GM11168 (cell line): ENCODE results near the gene GARIN5A.

ENCODE experiments used
- in situ Hi-C: fragments of 300-500 bp; cut with MboI; formaldehyde crosslinking; loops from one replicate; pipeline ENCODE4 v1.12.0; 2022; ENCODE audit warnings: low sequenced_read_pairs; ENCODE audit not compliant: unreplicated experiment

The GARIN5A gene

DNA sequence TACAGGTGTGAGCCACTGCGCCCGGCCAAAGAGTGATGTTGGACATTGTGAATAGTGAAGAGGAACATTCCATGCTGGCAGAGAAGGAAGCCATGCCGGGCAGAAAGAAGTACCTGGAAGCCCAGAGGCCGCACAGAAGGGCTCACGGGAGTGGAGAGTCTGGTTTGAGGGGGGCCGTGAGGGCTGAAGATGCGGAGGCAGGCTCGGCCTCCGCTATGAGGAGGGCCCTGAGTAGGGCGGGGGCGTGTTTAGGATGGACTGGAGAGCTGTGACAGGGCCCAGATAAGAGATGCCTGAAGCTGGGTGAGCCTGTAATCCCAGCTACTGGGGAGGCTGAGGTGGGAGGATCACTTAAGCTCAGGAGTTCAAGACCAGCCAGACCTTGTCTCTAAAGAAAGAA, 32.7 kb upstream of the GARIN5A start:
- in situ Hi-C loops, result no loop called here

DNA sequence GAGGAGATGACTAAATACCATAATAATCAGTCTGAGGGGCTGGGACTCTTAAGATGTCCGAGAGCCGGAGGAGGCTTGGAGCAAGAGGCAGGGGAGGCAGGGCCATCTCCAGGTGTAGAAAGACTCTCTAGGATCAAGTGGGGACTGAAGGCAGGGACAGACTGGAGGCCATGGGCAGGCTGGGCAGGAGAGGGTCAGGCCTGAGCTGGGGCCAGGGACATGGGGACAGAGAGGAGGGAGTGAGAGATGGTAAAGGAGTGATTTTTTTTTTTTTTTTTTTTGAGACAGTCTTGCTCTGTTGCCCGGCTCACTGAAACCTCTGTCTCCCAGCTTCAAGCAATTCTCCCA, 32.2 kb upstream of the GARIN5A start:
- in situ Hi-C loops, result no loop called here

DNA sequence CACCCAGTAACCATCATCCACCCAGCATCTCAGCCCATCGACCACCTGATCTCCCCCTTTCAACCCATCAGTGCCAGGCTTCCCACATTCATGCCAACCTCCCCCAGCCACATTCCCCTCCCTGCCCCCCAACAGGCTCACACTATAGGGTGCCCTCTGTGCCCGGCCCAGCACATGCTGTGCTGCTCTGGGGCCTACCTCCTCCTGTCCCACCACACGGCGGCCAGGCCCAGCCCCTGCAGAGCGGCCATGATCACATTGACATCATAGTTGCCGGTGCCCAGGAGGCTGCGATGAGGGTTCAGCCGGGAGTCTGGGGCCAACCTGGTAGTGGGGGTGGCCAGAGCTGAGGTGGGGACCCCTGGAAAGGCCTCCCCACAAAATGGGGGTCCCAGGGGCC, 30.7 kb upstream of the GARIN5A start:
- in situ Hi-C loops, result no loop called here

DNA sequence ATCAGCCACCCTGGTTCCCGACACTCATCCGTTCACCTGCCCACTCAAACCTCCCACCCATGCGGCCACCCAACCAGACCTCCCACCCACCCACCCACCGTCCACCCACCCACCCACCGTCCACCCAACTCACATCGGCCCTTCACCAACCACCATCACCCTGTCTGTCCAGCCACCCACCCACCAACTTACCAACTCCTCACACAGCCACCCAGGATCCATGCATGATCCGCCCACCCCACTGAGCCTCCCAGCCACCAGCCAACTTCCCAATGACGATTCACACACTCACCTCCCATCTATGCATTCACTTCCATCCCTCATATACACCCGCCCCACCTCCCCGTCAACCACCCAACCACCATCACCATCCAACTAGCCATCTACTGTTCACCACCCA, 30.1 kb upstream of the GARIN5A start:
- in situ Hi-C loops, result no loop called here

DNA sequence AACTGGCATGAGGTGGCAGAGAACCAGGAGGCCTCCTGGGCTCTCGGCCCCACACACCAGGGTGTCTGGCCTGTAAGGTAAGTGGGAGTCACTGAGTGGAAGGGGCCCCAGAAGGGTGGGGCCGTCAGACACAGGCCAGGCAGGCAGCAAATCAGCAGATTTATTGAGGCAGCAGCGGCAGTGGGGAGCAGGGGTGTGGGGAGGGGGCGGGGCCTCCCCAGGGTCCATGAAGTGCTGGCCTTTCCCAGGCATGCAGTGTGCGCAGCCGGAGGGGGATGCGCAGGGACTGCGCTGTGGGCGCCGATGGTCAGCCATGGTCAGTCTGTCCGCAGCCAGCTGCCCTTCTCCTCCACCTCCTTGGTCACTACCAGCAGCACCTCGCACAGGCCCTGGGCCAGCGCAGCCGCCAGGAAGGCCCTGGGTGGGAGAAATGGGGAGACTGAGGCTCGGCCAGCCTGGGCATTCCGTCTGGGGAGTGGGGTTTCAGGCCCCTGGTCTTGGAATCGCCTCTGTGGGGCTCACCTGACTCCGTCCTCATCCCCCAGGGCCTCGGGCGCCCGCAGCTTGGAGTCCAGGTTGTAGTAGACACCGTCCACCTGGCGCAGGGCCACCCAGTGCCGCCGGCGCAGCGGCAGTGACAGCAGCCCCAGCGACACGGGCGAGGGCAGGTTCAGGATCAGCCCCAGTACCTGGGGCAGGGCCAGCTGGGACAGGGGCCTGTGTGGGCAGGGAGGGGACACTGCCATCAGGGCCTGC, 29.4 kb upstream of the GARIN5A start:
- in situ Hi-C loops, result no loop called here

DNA sequence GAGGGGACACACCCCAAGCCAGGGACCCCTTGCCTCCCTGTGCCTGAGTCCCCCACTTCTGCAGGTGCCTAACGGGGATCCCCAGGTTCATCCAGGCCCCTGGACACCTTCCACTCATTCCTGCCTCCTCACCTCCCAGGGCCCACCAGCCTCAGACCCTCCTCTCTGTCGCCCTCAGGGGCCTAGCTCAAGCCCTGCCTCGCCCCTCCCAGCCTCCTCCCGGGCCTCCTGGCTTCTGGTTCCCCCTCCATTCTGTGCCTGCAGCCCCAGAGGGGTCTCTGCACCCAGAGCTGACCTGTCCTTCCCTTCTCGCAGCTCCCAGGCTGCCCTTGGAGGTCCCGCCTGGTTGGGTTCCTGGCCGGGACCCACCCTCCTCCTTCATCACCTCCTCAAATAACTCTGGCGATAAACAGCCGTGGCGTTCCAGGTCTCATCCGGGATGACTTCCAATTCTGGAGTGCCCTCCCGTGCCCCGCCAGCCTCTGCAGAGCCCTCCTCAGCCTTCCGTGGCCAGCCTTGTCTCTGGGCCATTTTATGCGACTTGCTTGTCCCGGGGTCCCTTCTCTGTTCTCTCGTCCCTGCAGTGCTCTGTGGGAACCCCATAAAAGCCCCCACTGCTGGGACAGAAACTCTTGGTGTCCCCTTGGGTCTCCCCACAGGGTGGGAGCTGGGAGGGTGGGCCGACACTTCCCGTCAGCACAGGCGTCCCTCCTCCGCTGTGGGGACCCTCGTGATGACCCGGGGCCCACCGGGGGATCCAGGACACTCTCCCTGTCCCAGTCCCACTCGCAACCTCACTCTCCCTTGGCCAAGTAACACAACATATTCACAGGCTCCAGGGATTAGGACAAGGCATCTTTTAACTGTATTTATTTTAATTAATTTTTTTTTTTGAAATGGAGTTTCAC, 25.2 kb upstream of the GARIN5A start:
- in situ Hi-C loops, result no loop called here

DNA sequence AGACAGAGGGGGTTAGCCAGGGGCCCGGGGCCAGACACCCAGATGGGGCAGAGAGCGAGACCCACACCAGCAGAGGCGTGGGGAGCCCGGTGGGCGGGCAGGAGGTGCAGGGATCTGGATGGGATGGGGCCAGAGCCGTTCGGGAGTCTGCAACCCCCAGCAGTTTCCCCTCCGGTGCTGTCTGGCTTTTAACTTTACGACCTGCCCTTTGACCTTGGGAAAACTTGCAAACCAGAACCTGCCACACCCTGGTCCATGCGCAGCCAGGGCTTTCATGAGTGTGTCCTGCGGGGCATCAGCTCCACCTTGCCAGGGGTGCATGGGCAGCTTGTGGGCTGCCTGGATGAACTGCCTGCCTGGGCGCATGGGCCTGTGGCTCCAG, 24.5 kb upstream of the GARIN5A start:
- in situ Hi-C loops, result no loop called here

DNA sequence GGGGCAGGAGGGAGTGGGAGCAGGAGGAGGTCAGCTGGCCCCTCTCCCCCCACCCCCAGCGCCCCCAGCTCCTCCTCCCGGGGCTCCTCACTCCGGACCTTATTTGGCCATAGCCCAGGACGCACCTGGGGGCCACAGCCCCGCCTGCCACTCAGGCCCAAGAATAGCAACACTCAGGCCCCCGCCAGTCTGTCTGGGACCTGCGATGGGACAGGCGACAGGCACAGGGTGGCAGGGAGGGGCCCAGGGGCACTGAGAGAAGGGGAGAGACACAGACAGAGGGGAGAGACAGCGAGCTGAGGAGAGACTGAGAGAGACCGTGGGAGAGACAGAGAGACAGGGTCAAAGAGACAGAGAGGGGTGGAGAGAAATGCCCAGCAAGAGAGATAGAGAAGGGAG, 24.1 kb upstream of the GARIN5A start:
- in situ Hi-C loops, result no loop called here

DNA sequence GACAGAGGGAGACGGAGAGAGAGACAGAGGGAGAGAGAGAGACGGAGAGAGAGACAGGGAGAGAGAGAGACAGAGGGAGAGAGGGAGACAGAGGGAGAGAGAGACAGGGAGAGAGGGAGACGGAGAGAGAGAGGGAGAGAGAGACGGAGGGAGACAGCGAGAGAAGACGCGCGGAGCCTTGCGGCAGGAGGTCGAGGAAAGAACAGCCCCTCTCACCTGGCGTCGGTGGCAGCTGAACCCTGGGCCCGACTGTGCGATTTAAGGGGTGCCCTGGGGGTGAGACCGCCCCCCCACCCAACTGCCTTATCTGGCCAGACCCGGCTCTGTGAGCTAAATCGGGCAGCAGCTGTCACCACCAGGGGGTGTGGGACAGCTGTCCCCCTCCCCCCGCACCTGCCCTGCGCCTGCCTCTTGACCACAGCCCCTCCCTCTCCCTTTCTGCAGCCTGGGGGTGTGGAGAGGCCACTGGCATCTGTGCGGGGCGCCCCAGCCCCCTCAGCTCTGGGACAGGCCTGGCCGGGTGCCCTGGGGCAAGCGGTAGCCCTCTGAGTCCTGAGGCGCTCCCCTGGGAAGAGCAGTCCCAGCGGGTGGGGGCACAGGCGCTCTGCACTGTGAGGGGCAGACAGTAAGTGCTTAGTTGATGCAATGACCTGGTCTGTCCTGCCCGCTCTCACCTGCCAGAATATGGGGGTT, 23.6 kb upstream of the GARIN5A start:
- in situ Hi-C loops, result no loop called here

DNA sequence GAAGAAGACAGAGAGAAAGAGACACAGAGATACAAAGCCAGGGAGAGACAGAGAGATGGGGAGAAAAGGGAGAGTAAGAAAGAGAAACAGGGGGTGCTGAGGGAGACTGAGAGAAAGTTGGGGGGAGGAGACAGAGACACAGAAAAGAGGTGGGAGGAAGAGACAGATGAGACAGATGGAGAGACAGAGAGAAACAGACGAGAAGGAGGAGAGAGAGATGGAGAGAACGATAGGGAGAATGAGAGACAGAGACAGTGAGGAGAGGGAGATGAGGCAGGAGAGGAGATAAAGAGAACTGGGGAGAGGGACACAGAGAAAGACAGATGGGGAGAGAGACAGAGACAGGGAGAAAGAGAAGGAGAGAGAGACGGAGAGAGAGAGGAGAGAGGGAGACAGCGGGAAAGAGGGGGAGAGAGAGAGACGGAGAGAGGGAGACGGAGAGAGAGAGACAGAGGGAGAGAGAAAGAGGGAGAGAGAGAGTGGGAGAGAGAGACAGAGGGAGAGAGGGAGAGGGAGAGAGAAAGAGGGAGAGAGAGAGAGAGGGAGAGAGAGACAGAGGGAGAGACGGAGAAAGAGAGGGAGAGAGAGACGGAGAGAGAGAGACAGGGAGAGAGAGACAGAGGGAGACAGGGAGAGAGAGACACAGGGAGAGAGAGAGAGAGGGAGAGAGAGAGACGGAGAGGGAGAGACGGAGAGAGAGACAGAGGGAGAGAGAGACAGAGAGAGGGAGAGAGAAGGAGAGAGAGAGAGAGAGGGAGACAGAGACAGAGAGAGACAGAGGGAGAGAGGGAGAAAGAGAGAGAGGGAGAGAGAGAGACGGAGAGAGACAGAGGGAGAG, 21.8 kb upstream of the GARIN5A start:
- in situ Hi-C loops, result no loop called here

DNA sequence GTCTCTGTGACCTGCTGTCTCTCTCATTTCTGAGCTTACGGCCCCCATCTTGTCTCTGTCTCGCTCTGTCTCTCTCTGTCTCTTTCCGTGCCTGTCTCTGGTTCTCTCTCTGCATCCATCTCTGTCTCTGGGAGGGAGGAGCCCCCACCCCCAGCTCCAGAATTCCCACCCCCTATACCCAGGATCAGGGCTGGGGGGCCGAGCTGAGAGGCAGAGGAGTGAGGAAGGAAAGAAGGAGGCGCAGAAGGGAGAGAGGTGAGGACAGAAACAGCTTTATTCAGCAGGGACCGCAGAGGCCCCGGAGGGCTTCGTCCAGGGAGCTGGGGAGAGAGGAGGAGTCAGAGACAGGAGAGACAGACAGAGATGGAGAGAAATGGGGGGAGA, 20.4 kb upstream of the GARIN5A start:
- in situ Hi-C loops, result no loop called here

DNA sequence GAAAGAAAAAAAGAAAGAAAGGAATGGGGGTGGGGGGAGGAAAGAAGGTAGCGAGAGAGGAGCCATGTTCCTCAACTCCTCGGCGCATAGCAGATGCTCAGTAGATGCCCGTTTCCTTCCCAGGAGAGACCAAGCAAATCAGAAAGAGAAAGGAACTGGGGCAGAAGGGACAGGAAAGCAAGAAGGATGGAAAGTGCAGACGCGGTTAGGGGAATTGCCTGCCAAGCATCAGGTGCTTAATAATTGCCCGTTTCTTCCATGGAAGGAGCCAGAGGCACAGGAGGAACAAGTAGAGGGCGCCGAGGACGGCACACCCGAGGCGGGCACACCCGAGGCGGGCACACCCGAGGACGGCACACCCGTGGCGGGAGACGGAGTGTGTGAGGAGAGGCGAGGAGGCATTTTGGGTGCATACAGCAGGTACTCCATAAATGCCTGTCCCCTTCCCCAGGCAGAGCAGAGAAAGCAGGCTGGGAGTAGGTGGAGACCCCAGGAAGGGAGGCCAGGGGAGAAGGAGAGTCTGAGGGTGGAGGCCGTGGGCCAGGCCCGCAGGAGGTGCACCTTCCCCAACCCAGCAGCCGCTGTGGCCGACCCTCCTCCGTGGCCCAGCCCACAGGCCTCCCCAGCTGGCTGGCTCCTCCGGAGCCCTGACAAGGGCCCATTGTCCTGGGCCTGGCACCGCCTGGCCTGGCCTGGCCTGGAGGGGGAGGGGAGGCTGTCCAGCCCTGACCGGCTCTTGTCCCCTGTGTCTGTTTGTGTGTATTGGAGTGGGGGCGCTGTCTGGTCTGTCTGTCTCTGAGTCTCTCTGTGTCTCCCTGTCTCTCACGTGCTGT, 19.8 kb upstream of the GARIN5A start:
- in situ Hi-C loops, result no loop called here

DNA sequence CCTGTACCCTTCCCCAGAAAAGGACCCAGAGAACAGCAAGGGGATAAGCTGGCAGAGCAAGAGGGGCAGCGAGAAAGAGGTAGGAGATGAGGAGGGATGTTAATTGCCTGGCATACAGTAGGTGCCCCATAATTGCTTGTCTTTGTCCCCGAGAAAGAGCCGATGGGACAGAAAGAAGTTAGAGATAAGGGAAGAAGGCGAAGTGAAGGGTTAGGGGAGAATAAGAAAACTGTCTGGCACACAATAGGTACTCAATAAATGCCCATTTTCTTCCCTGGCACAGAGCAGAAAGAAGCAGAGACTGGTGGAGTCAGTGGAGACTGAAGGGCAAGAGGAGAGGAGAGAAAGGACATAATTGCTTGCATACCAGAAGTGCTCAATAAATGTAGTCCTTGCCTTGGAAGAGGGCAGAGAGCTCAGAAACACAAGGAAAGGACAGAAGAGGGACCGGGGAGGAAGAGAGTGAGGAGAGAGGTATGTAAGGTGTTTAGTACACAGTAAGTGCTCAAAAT, 18.4 kb upstream of the GARIN5A start:
- in situ Hi-C loops, result no loop called here

DNA sequence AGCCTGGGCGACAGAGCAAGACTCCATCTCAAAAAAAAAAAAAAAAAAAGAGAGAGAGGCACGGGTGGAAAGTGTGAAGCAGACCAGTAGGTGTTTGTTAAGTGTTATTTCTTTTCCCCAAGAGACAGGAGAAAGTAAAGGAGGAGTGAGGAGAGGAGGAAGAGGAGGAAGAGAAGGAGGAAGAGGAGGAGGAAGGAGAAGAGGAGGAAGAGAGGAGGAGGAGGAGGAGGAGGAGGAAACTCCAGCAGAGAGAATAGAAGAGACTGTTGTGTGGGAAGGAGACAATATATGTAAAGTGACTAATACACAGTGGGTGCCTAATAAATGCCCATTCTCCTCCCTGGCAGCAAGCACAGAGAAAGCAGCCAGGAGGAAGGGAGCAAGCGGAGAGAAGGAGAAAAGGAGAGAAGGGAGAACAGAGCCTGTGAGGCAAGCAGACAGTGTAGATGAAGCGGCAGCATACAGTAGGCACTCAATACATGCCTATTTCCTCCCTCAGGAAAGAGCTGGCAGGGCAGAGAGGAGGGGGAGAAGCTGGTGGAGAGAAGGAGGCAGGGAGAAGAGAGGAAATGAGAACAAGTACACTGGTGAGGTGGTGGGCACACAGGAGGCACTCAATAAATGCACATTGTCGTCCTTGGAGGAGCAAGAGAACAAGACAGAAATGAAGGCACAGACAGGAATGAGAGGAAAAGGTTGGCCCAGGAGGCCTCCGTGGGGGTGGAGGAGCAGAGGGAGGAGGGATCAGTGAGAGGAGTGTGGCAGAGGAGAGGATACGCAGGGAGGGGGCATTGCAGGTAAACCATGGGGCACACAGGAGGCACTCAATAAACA, 17.8 kb upstream of the GARIN5A start:
- in situ Hi-C loops, result no loop called here

DNA sequence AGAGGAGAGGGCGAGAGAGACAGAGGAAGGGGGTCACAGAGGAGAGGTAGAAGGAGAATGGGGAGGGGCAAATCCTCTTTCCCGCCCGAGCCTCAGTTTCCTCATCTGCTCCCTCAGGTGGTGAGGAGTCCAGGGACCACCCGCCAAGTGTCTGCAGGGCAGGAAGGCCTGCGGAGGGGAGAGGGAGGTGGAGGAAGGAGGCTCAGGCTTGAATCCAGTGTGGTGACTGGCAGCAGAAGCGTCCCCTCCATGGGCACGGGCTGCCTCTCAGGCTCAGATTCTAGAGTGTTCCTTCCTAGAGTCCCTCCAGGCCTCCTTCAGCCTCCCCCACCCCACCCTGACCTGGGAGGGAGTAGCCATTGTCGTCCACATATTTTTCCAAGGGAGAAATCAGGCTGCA, 16.5 kb upstream of the GARIN5A start:
- in situ Hi-C loops, result no loop called here

DNA sequence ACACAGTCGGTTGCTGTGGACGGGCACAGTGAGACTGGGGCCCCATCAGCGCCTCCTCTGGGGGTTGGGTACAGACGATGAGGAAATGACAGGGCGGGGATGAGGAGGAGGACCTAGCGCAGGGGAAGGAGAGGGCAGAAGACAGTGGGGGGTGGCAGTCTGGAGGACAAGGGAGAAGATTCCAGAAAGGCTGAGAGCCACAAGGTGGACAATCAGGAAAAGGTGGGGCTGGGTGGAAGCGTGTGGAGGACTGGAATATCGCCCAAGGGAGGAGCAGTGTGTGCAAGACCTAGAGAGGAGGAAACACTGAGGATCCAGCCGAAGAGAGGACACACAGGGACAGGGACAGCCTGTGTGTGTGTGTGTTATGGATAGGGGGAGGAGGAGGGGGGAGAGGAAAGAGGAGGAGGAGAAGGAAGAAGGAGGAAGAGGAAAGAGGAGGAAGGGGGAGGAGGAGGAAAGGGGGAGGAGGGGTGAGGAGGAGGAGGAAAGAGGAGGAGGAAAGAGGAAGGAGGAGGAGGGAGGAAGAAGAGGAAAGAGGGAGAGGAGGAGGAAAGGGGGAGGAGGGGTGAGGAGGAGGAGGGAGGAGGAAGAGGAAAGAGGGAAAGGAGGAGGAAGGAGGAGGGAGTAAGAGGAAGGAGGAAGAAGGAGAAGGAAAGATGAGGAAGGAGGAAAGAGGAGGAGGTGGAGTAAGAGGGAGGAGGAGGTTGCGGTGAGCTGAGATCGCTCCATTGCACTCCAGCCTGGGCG, 15.8 kb upstream of the GARIN5A start:
- in situ Hi-C loops, result no loop called here

DNA sequence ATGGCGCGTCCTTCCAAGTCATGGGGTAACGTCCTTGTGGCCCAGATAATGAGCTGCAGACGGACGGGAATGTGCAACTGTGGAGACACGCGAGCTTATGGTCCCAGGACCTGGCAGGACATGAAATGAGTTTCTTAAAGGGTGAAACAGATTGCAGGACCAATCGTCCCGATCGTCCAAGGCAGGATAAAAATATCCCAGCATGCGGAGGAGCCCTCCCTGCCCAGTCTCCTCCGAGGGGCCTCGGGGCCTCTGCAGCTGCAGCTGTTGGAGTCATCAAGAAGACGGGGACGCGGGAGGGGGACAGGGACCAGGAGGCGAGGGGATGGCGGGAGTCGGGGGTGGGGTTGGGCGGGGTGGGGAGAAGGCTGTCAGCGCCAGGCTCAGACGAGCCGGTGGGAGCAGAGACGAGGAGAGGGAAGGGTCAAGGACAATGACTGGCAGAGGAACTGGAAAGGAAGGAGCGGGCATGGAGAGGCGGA, 14.4 kb upstream of the GARIN5A start:
- in situ Hi-C loops, result no loop called here

DNA sequence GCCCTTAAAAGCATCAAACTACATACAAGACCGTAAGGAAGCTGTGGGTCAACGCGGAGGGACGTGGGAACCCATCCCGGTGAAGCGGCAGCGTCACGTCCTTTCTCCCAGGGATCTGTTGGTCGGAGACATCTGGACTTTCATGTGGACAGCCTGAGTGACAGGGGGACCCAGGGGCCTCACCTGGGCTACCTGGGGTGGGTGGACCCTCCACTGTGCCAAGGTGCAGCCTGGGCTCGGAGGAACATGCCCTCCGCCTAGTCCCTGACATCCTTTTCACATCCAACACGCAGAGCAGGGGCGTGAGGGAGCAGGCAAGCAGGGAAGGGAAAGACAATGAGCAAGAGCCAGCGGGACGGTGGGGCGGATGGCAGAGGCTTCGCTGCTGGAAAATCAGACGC, 13.8 kb upstream of the GARIN5A start:
- in situ Hi-C loops, result no loop called here
